ENCODE data around the gene RHOH. TPM values are rescaled to one million over a fixed set of nuclear protein-coding genes. Genes with fewer than 3 reads are reported as not detected.

Gene RHOH
- total RNA-seq, 1 donor from 2014 or later: 3.2 TPM

- Mint-ChIP-seq H3K27me3 (ENCODE audit: low read depth) (no peaks in the 10 kb centered on the region), H3K36me3 (ENCODE audit: low read depth) (no peaks in the 10 kb centered on the region), H3K9me3 (peaks cover 2% of the 10 kb centered on the region), H3K27ac (ENCODE audit: unreplicated experiment) (no peak overlapping the region), H3K4me3 (no peak overlapping the region), H3K4me1 (peaks cover 3% of the 10 kb centered on the region)
- no peak for DNase-seq (ENCODE audit: low read depth, low spot score)
- TF ChIP-seq CTCF (conservative IDR thresholded peaks at IDR 0.05): no peak
Measured at GRCh38 chr4:40246938-40247337, 50.1 kb downstream of the RHOH start.

GRCh38 chr4:40247350-40247749, 50.5 kb downstream of the RHOH start:
- no peak for TF ChIP-seq CTCF (conservative IDR thresholded peaks at IDR 0.05)
- H3K27me3 Mint-ChIP-seq (ENCODE audit: low read depth): no peaks in the 10 kb centered on the region
- no peaks in the 10 kb centered on the region for H3K4me1 Mint-ChIP-seq
- no peaks in the 10 kb centered on the region for H3K36me3 Mint-ChIP-seq (ENCODE audit: low read depth)
- H3K9me3 Mint-ChIP-seq: peaks cover 2% of the 10 kb centered on the region
- no peak overlapping the region for H3K4me3 Mint-ChIP-seq
- H3K27ac Mint-ChIP-seq (ENCODE audit: unreplicated experiment): no peak overlapping the region
- DNase-seq (ENCODE audit: low read depth, low spot score): no peak

GRCh38 chr4:40251366-40251765, 54.5 kb downstream of the RHOH start:
- H3K4me1 Mint-ChIP-seq: peaks cover 17% of the 10 kb centered on the region
- peaks cover 2% of the 10 kb centered on the region for H3K9me3 Mint-ChIP-seq
- H3K27ac Mint-ChIP-seq (ENCODE audit: unreplicated experiment): no peak overlapping the region
- H3K36me3 Mint-ChIP-seq (ENCODE audit: low read depth): no peaks in the 10 kb centered on the region
- H3K27me3 Mint-ChIP-seq (ENCODE audit: low read depth): no peaks in the 10 kb centered on the region
- no peak overlapping the region for H3K4me3 Mint-ChIP-seq
- no peak for TF ChIP-seq CTCF (conservative IDR thresholded peaks at IDR 0.05)
- no peak for DNase-seq (ENCODE audit: low read depth, low spot score)

- DNase-seq (ENCODE audit: low read depth, low spot score): no peak
- peaks cover 17% of the 10 kb centered on the region for H3K4me1 Mint-ChIP-seq
- TF ChIP-seq CTCF (conservative IDR thresholded peaks at IDR 0.05): no peak
- no peaks in the 10 kb centered on the region for H3K27me3 Mint-ChIP-seq (ENCODE audit: low read depth)
- peaks cover 2% of the 10 kb centered on the region for H3K9me3 Mint-ChIP-seq
- no peaks in the 10 kb centered on the region for H3K36me3 Mint-ChIP-seq (ENCODE audit: low read depth)
- H3K27ac Mint-ChIP-seq (ENCODE audit: unreplicated experiment): no peak overlapping the region
- H3K4me3 Mint-ChIP-seq: no peak overlapping the region
Measured at GRCh38 chr4:40253906-40254305, 57.1 kb downstream of the RHOH start.

- no peak overlapping the region for H3K4me3 Mint-ChIP-seq
- H3K4me1 Mint-ChIP-seq: peaks cover 17% of the 10 kb centered on the region
- DNase-seq (ENCODE audit: low read depth, low spot score): no peak
- no peaks in the 10 kb centered on the region for H3K27me3 Mint-ChIP-seq (ENCODE audit: low read depth)
- H3K36me3 Mint-ChIP-seq (ENCODE audit: low read depth): no peaks in the 10 kb centered on the region
- peaks cover 5% of the 10 kb centered on the region for H3K9me3 Mint-ChIP-seq
- H3K27ac Mint-ChIP-seq (ENCODE audit: unreplicated experiment): peak overlapping the region; percentile 79
- no peak for TF ChIP-seq CTCF (conservative IDR thresholded peaks at IDR 0.05)
Measured at GRCh38 chr4:40254608-40255392, 58.0 kb downstream of the RHOH start.
